ENCODE data around the gene DLG5.
"Not testable (repeated sequence)": the region's sequence is repeated elsewhere in the genome, so short reads cannot be mapped to it uniquely, and the experiment has no call there.

Gene DLG5

GRCh38 chr10:77787440-77787839 is 139.1 kb downstream of the DLG5 start:
- no peak for DNase-seq

DNA sequence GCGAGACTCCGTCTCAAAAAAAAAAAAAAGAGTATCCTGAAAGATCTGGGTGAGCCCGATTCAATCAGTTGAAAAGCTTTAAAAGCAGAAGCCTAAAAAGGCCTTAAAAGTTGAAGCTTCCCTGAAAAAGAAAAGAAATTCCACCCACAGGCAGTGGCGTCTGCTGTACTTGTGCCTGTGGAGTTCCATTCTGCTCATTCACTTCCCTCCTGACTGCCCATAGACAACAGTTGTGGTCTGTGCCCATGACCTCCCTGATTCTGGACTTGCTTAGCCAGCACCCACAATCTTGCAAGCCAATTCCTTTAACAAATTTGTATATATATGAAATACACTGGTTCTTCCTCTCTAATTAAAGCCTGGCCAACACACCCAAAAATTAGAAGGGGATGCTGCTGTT is 141.7 kb downstream of the DLG5 start:
- DNase-seq: no peak

GRCh38 chr10:77782328-77783061 is 144.1 kb downstream of the DLG5 start:
- no peak for DNase-seq

DNA sequence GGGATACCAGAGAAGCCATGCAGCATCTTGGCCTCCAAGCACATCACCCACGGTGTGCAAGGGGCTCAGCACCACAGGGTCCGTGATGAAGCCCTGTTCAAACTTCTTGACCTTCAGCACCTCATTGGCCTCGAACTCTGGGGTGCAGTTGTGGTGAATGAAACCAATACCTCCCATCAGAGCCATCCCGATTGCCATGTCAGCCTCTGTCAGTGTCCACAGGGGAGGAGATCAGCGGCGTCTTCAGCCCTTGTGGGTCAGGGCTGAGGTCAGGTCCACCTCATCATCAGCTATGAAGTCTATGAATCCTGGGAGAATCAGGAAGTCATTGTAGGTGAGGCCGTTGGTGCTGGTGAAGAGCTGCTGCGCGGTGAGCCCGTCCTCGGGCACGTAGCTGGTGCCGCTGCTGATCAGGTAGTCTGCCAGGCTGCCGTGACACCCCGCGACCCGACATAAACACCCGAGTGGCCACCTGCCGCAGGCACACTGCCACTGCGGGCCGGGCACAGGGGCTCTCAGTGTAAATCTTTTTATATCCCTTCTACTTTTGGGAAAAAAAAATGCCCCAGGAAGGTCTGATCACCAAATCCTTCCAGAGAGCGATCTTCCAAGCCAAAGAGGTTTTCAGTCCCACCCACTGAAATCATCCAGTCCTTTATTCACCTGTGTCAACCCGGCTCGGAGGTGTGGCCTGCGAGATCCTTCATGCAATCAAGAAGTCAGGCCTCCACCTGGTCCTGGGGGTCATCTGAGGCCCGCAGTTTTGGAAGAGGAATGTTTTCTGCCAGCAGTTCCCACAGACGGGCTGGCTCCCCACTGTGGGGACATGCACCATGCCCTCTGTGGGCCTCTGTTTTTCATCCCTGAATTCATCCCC is 144.9 kb downstream of the DLG5 start:
- no peak for DNase-seq

- no peak for DNase-seq
These were observed 146.4 kb downstream of the DLG5 start for GRCh38 chr10:77780180-77780579.

- no peak for DNase-seq
These were observed 150.1 kb downstream of the DLG5 start for GRCh38 chr10:77776487-77776886.

DNA sequence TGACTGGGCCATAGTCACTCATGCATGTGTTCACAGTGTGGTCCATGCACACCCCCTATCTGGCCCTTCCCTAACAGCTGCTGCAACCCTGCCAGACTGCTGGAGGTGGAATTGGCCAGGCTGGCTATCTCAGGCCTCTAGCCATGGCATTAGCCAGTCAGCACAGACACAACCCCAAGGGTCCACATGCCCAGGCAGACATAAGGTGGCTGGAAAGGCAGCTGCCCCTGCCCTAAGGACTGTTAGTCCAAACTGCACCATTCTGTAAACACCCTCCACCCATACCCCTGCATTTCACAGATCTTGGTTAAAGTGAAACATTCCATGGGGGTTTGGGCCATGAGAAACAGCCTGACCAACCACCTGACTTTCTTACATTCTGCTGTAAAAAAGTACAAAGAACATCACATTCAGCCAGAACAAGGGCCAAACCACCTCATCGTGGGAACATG is 151.6 kb downstream of the DLG5 start:
- DNase-seq: no peak

- no peak for DNase-seq
These were observed 152.7 kb downstream of the DLG5 start for GRCh38 chr10:77773631-77774426.

DNA sequence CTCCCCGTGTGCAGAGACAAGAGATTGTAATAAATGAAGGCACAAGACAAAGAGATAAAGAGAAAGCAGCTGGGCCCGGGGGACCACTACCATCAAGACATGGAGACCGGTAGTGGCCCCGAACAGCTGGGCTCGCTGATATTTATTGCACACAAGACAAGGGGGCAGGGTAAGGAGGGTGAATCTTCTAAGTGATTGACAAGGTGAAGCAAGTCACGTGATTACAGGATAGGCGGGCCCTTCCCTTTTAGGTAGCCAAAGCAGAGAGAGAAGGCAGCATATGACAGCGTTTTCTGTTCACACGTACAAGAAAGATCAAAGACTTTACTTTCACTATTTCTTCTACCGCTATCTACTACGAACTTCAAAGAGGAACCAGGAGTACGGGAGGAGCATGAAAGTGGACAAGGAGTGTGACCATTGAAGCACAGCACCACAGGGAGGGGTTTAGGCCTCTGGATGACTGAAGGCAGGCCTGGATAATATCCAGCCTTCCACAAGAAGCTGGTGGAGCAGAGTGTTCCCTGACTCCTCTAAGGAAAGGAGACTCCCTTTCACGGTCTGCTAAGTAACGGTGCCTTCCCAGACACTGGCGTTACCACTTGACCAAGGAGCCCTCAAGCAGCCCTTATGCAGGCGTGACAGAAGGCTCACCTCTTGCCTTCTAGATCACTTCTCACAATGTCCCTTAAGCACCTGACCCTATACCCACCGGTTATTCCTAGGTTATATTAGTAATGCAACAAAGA is 153.5 kb downstream of the DLG5 start:
- DNase-seq: not testable (repeated sequence)

DNA sequence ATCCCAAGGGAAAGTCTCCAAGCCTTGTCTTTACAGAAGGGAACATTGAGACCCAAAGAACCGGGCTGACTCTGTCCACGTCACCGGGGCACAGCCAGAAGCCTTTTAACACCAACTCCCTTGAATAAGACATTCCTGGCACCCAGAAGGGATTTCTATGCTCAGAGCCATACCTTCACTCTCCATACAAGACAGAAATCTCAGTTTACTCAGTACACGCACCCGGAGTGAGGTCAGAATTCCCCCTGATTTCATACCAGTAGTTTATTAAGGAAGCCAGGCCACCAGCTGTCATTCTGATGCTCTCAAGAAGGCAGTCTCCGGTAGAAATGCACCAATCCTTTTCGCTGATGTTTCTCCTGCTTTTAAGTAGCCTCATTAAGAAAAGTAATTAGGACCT is 154.7 kb downstream of the DLG5 start:
- no peak for DNase-seq

GRCh38 chr10:77771450-77771849 is 155.1 kb downstream of the DLG5 start:
- DNase-seq: no peak

- no peak for DNase-seq
These were observed 155.7 kb downstream of the DLG5 start for GRCh38 chr10:77770868-77771175.

DNA sequence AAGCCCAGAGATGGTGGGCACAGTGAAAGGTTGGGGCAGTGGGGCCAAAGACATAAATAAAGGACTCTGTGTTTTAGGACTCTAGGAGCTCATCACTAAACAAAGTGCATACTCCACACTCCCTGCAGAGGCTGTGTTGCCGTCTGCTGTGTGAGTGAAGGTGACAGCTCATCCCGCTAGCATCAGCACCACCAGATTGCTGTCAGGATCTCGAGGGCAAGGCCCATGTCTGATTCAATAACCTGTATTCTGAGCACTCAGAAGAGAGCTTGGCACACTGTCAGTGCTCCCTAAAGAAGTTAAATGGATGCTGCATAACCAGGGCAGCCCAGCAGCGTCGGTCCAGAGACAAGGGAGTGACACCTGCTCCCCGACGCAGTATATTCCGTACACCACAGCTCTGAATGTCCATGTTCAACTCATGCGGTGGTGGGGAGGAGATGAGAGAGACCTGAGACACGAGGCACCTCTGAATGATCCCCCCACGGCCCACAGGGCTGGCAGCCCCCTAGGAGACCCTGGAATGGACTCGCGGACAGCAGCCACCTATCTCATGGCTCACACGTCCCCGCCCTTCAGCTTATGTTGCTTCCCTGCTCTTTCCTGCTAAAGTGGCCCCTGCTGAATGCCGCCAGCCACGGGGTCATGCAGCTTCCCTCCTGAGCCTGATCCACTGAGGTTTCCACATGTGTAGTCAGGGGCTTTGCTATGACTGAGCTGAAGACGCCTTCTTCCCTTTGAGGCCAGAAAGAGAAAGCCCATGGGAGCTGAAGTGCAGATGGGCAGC is 156.3 kb downstream of the DLG5 start:
- no peak for DNase-seq

GRCh38 chr10:77768039-77768438 is 158.5 kb downstream of the DLG5 start:
- DNase-seq: no peak

DNA sequence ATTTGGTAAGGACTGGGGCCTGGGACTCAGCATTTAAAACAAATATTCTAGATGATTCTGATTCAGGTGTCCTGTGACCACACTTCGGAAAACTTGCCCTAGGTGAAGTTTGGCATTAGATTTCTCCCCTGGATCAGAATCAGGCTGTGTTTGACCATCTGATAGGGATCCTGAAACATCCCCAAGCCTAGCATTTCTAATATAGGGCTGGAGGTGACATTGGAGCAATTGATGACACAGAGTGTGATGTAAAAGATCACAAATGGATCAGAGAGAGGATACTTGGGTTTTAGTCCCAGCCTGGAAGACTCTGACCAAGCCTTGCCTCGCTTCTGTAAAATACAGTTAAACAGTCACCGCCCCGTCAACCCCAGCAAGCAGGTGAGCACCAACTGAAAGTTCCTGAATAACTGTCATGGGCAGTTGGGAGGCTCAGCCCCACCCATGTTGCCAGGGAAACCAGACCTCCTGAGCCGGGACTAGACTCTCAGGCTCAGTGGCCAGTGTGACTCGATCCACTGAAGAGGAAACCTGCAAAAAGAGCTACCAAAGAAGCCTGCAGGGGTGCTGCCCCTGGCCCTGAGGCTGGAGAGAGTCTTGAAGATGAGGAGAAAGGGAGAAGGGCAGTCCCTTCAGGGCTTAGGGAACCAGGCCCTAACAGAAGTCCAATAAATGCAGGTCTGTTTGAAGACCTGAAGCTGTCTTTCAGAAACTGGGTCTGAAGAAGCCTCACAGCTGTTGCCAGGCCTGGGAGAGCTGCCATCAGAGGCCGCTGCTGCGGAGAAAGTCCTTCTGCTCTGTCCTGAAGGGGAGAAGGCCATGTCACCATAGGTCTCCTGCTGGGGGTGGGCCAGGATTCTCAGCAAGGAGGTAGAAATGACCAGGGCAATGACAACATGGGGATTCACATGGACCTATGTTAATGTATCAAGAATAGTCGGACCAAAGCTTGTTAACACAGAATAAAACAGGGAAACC is 162.8 kb downstream of the DLG5 start:
- no peak for DNase-seq

DNA sequence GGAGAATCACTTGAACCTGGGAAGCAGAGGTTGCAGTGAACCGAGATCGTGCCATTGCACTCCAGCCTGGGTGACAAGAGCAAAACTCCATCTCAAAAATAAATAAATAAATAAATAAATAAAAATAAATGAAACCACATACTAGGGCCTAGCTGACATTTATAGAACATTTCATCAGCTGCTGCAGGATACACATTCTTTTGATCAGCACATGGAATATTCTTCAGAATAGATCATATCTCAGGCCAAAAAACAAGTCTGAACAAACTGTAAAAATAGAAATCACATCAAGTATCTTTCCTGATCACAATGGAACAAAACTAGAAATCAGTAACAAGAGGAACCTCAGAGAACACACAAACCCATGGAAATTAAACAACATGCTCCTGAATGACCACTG is 168.1 kb downstream of the DLG5 start:
- not testable (repeated sequence) for DNase-seq

DNA sequence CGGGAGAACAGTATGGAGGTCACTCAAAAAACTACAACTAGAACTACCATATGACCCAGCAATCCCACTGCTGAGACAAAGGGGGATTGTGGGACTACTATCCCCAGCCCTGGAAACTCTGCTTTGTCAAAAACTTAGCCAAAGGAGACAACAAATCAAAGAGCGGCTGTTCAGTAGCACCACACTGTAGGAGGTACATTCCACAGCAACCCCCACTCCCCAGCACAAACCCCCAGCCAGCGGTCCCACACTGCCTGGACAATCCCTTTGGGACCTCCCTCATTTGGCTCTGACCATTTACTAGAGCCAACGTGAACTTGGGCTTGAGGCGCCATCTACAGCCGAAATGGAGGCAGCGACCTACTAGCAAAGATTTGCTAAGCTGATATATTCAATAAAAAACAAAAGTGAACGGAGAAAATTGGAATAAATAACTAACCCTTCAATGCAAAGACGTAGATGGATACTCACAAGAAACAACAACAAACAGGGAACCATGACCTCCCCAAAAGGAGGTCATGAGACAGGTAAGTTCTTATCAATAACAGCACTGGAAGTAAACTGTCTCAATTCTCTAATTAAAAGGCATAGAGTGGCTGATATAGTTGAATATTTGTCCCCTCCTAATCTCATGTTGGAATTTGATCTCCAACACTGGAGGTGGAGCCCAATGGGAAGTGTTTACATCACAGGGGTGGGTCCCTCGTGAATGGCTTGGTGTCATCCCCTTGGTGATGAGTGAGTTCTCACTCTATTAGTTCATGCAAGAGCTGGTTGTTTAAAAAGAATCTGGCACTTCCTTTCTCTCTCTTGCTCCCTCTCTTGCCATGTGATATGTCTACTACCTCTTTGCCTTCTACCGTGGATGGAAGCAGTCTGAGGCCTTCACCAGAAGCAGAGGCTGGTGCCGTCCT is 170.0 kb downstream of the DLG5 start:
- peak; percentile 35 for DNase-seq

- DNase-seq: no peak
These were observed 180.4 kb downstream of the DLG5 start for GRCh38 chr10:77746047-77746707.

DNA sequence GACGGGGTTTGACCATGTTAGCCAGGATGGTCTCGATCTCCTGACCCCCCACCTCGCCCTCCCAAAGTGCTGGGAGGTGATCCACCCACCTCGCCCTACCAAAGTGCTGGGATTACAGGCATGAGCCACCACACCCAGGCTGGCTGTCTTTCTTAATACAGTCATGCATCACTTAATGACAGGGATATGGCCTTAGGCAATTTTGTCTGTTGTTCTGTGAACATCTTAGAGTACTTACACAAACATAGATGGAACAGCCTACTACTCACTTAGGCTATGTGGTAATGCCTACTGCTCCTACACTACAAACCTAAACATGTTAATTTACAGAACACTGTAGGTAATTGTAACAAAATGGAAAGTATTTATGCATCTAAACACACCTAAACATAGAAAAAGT is 182.3 kb downstream of the DLG5 start:
- no peak for DNase-seq

All from activated CD4-positive, alpha-beta T cell treated with anti-CD3 and anti-CD28 coated beads for 48 hours (primary cell).